Measurements from ENCODE around the gene CHST11.
"Not testable (repeated sequence)": the region's sequence is repeated elsewhere in the genome, so short reads cannot be mapped to it uniquely, and the experiment has no call there.

Gene CHST11

DNA sequence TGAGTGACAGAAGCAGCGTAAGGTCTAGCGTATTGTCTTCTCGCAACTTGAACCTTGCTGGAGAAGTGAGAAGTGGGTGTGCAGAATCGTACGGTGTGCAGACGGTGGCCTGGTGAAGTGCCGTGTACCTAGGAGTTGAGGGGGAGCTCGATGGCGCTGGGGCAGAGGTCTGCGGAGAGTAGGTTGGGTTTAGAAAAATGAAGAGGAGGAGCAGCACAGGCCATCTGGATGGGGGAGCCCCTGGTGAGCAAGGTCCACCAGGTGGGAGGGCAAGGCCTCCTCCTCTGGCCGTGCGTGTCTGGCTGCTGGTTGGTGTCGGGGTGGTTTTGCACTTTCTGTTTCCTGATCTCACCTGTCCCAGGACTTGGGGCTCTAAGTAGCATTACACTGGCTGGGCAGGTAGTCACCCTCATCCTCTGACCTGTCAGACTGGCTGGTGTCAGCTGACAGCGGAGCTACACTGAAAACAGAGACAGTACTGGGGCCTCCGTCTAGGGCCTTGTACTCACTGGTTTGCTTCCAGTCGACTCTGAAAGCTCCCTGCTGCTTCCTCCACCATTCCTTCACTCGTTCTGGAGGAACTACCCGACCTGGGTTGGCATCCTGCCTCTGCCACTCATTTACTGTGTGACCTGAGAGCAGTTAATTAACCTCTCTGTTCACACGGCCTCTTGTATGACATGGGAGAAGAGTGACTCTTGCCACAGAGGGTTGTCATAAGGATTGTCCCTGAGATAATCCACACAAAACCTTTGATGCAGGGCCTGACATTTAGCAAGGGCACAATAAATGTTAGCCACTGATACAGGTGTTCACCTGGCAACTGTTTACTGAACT, 273.1 kb downstream of the CHST11 start:
- DNase-seq (ENCODE audit: low read depth in 3 of 3, low spot score in 1 of 3), result no peak

DNA sequence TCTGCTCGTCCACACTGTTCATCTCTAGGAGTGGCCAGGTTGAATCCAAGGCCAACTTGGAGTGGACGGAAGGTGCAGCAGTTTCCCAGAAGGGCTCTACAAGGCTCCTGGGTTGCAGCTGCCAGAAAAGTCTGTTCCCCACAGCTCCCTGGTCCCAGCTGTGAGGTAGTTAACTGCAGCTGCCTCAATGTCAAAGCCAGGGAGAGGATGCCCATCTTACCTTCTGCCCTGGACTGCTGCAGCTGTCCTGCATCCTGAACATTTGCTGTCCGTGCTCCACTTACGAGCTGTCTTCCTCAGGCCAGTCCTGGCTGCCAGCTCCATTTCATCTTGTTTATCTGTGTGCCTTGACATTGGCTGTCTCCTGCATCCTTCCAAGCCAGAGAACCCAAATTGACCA, 274.0 kb downstream of the CHST11 start:
- no peak for DNase-seq (ENCODE audit: low read depth in 3 of 3, low spot score in 1 of 3)

- no peak for DNase-seq (ENCODE audit: low read depth in 3 of 3, low spot score in 1 of 3)
Measured at GRCh38 chr12:104733717-104734175, 277.0 kb downstream of the CHST11 start.

DNA sequence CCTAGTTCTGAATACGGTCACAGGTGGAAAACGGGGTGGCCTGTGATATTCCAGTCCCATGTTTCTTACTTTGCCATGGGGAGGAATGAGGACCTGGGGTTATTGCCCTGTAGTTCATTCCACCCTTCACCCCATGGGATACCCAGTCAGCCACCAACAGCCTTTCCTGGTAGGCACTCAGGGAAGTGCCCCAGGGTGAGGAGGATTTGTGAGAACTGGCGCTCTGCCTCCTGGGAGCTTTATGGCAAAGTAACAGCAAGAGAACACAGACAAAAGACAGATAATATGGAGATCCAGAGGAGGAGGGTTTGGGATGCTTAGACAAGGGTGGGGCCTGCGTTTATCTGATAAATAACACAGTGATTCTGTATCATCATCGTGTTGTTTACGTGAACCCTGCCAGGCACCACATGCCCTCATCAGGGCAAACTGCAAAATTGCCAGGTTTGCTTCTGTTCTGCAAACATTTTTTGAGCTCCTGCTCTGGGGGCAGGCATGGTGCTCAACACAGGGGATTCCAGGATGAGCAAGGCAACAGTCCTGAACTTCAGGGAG, 277.9 kb downstream of the CHST11 start:
- no peak for DNase-seq (ENCODE audit: low read depth in 3 of 3, low spot score in 1 of 3)

DNA sequence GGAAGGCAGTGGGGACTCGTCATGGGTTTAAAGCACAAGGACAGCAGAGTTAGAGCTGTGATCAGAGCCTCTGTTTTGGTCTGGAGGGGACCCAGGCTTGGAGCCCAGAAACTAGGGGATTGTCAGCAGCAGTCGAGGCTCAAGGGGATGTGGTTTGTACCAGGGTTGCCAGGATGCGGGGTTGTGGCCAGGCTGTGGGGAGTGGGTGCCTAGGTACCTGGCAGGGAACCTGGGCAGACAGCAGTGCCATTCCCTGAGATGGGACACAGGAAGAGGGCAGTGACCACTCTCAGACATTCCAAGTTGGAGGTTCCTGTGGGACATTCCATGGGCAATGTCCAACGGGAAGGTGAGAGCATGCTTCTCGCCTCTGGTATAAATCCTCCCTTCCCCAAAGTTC, 279.1 kb downstream of the CHST11 start:
- DNase-seq (ENCODE audit: low read depth in 3 of 3, low spot score in 1 of 3), result no peak

- DNase-seq (ENCODE audit: low read depth in 3 of 3, low spot score in 1 of 3), result no peak
Measured at GRCh38 chr12:104736307-104736706, 279.6 kb downstream of the CHST11 start.

DNA sequence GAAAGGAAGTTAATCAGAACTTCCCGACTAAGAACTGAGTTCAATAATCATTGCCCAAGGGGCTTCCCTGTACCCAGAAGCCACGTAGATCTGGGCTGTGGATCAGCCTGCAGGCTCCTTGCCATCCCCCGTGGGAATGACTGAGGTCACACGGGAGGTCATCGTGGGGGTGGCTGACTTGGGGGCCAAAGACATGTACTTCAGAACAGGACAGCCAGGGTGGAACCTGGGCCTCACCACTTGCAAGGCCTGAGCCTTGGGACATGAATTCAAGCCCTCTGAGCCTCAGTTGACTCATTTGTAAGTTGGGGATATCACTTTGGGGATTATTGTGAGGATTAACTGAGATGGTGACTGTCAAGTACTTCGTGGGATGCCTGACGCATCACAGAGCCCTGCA, 280.4 kb downstream of the CHST11 start:
- DNase-seq (ENCODE audit: low read depth in 3 of 3, low spot score in 1 of 3), result no peak

GRCh38 chr12:104737791-104738301, 281.1 kb downstream of the CHST11 start:
- no peak for DNase-seq (ENCODE audit: low read depth in 3 of 3, low spot score in 1 of 3)

DNA sequence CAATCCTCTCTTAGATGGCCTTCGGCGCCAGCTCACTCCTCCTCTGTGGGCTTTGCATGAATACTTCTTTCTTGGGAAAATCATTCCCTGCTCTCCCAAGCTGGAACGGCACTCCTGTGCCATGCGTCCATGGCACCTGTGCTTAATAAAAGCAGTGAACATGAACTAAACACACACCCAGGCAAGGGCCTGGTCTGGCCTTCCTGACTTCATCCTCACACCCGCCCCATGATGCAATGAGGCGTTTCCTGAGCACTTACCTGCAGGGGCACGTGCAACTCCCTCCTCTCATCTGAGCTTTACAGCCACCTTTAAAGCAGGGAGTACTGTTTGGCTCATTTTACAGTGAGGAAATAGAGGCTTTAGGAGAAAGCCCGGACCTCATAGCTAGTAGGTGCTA, 281.6 kb downstream of the CHST11 start:
- no peak for DNase-seq (ENCODE audit: low read depth in 3 of 3, low spot score in 1 of 3)

- no peak for DNase-seq (ENCODE audit: low read depth in 3 of 3, low spot score in 1 of 3)
Measured at GRCh38 chr12:104738776-104739642, 282.3 kb downstream of the CHST11 start.

DNA sequence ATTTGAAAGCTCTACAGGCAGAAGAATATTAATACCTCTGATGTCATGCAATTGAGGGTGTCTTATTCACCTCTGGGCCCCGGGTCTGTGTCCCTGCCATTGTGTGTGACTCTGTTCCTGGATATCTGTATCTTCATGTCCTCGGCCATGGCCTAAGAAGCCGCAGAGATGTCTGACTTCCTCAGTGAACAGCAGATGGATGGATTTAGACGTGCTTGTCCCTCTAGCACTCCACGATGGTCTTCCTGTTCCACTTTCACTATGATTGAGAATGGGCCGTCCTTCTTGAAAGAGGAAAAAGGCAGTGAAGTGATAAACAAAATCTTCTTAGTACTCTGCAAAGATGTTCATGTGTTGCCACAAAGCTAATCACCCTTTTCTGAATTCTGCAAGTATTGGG, 283.9 kb downstream of the CHST11 start:
- no peak for DNase-seq (ENCODE audit: low read depth in 3 of 3, low spot score in 1 of 3)

DNA sequence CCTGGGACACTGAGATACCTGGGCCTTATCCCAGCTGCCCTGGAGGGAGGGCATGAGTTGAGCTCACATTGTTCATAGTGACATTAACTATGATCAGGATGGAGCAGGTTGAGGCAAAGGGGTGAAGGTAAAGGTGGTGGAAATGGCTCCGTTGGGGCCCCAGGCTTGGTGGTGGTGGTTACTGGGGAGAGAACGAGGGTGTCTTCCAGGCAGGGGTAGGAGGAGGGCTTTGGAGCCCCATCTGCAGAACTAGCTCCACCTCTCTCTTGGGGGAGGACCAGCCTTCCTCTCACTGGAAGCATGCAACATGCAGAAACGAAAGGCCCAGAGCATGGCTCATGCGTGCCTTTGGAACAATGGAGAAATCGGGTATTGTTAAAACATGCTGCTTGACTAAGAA, 284.3 kb downstream of the CHST11 start:
- DNase-seq (ENCODE audit: low read depth in 3 of 3, low spot score in 1 of 3), result no peak

DNA sequence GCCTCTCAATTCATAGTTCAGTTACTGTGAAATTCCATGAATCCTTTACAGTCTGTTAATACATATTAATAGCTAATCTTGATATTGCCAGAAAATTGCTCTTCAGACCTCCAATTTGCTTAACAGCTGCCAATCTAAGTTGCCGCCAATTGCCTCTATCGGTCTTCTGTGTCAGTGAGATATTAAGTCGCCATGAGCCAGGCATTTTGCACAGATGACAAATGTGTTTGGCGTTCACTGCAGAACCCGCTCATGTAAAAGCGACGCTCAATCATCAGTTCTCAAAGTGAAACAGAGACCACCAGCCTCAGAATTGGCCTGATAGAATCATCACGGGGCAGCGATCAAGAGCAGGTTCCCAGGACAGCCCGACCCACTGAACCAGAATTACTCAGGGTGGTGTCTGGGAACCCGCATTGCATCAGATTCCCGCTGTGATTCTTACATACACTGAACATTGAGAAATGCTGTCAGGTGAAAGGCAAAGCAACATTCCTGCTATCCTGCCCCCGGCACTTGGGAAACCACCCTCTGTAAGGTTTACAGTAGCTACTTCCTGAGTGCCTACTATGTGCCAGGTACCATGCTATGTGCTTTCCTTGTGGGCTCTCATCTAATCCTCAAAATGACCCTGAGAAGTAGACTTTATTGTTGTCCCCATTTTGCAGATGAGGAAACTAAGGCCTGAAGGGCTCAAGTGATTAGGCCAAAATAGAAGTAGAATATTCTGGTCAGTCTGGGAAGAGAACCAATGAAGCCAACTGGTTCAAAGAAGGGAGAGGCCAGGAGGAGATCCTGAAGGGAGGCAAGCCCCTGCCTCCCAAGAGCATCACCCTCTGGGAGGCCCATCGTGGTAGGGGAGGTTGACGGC, 285.0 kb downstream of the CHST11 start:
- no peak for DNase-seq (ENCODE audit: low read depth in 3 of 3, low spot score in 1 of 3)

- DNase-seq (ENCODE audit: low read depth in 3 of 3, low spot score in 1 of 3), result no peak
Measured at GRCh38 chr12:104742551-104743201, 285.9 kb downstream of the CHST11 start.

DNA sequence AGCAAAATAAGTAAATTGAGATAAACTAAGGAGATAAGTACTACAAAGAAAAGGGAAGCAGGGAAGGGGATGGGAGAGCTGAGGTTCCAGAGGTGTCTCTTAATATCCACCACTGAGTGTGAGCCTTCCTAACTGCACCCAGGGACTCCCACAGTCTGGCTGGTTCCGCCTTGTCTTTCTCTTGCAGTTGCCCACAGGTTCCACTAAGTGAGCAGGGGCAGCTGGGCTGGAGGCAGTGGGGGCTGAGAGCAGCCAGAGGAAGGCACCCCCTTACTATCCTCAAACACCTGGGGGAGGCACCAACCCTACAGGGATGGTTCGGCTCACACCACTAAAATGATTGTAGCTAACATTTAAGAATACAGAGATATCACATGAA, 286.4 kb downstream of the CHST11 start:
- DNase-seq (ENCODE audit: low read depth in 3 of 3, low spot score in 1 of 3), result no peak

- DNase-seq (ENCODE audit: low read depth in 3 of 3, low spot score in 1 of 3), result not testable (repeated sequence)
Measured at GRCh38 chr12:104743753-104744548, 287.2 kb downstream of the CHST11 start.

DNA sequence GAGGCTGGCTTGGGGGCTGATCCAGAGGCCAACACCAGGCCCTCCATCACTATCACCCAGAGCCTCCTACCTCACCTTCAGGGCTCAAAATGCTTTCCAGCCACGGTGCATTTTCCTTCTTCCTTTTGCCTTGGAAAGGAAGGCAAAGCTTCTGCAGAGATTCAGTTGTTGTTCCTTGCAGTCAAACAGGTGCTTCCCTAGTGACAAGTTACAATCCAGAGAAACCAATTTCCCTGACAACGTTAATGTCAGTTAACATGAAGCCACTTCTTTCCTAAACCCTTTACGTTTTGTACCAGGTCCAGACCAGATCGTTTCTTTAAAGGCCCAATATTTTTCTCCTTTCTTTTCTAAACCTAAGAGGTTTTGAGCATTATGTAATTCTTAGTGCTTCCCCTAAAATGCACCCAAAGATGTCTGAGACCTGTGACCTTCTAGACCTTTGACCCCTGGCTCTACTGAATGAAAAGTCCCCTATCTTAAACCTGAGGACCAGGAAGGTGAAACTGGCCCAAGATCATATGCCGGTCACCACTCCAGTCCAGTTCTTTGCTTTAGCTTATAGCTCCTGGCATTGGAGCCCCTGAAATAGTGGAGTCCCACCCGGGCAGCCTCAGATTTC, 289.8 kb downstream of the CHST11 start:
- DNase-seq (ENCODE audit: low read depth in 3 of 3, low spot score in 1 of 3), result no peak

- no peak for DNase-seq (ENCODE audit: low read depth in 3 of 3, low spot score in 1 of 3)
Measured at GRCh38 chr12:104747330-104747729, 290.6 kb downstream of the CHST11 start.

- no peak for DNase-seq (ENCODE audit: low read depth in 3 of 3, low spot score in 1 of 3)
Measured at GRCh38 chr12:104747955-104748354, 291.2 kb downstream of the CHST11 start.

Data from stimulated activated CD4-positive, alpha-beta T cell treated with anti-CD3 and anti-CD28 coated beads, TNF-alpha, amount 100 ng/mL, for 1 hour (primary cell).